Ectodermal cell (in vitro differentiated cells): Measurements from ENCODE around the gene ZNF574.

Experiments
- H3K27ac ChIP-seq: 2 replicates; pipeline ENCODE4 v1.7.0; 2013; ENCODE audit warnings: mild to moderate bottlenecking, low read depth, low read length; ENCODE audit not compliant: insufficient read depth, poor library complexity, severe bottlenecking
- H3K27me3 ChIP-seq: 2 replicates; pipeline ENCODE4 v1.7.0; 2013; ENCODE audit warnings: mild to moderate bottlenecking, low read length; ENCODE audit not compliant: insufficient read depth, control insufficient read depth, poor library complexity, severe bottlenecking
- H3K36me3 ChIP-seq: one replicate; pipeline ENCODE4 v1.7.0; 2013; ENCODE audit warnings: low read length; ENCODE audit not compliant: control insufficient read depth, insufficient read depth
- H3K4me1 ChIP-seq: one replicate; pipeline ENCODE4 v1.7.0; 2013; ENCODE audit warnings: low read length; ENCODE audit not compliant: control insufficient read depth, insufficient read depth
- H3K4me3 ChIP-seq: 2 replicates; pipeline ENCODE4 v1.7.0; 2013; ENCODE audit warnings: low read depth, low read length, control low read depth; ENCODE audit not compliant: insufficient read depth
- H3K9me3 ChIP-seq: 2 replicates; pipeline ENCODE4 v1.7.0; 2013; ENCODE audit warnings: mild to moderate bottlenecking, low read length, moderate library complexity; ENCODE audit not compliant: control insufficient read depth
- WGBS, 2 experiments: methylation state at CpG; one replicate each; pipeline ENCODE4 v1.1.7; 2013; ENCODE audit warnings: missing lambda C conversion rate in 2 of 2; 5-methylcytosine and 5-hydroxymethylcytosine counted together

ZNF574 gene

GRCh38 chr19:42090672-42091071, 14.7 kb downstream of the ZNF574 start:
- Histone ChIP-seq H3K9me3 (no peaks in the 10 kb centered on the region), H3K4me3 (no peak overlapping the region), H3K27me3 (no peaks in the 10 kb centered on the region), H3K36me3 (no peaks in the 10 kb centered on the region), H3K27ac (no peak overlapping the region), H3K4me1 (peaks cover 37% of the 10 kb centered on the region)
- 77 to 82% methylated on average over 9 of the region's 9 CpGs for WGBS, 2 experiments

- no peak overlapping the region for H3K27ac ChIP-seq
- peaks cover 33% of the 10 kb centered on the region for H3K4me1 ChIP-seq
- no peaks in the 10 kb centered on the region for H3K27me3 ChIP-seq
- no peaks in the 10 kb centered on the region for H3K36me3 ChIP-seq
- H3K4me3 ChIP-seq: no peak overlapping the region
- no peaks in the 10 kb centered on the region for H3K9me3 ChIP-seq
- 91 to 94% methylated on average over 13 of the region's 13 CpGs for WGBS, 2 experiments
Observed at GRCh38 chr19:42091300-42091699, 15.3 kb downstream of the ZNF574 start.

- peaks cover 28% of the 10 kb centered on the region for H3K4me1 ChIP-seq
Observed at GRCh38 chr19:42091742-42092141, 15.8 kb downstream of the ZNF574 start.

GRCh38 chr19:42092350-42092749, 16.4 kb downstream of the ZNF574 start:
- Histone ChIP-seq H3K4me1 (peaks cover 25% of the 10 kb centered on the region), H3K9me3 (no peaks in the 10 kb centered on the region), H3K36me3 (no peaks in the 10 kb centered on the region), H3K4me3 (no peak overlapping the region), H3K27me3 (no peaks in the 10 kb centered on the region), H3K27ac (no peak overlapping the region)
- WGBS, 2 experiments: 61% methylated on average over 5 of the region's 5 CpGs

More at GRCh38 chr19:42091742-42092141, 15.8 kb downstream of the ZNF574 start:
- WGBS, 2 experiments: 92 to 93% methylated on average over 10 of the region's 10 CpGs
- H3K27me3 ChIP-seq: no peaks in the 10 kb centered on the region
- no peaks in the 10 kb centered on the region for H3K36me3 ChIP-seq
- no peak overlapping the region for H3K4me3 ChIP-seq
- H3K27ac ChIP-seq: no peak overlapping the region
- H3K9me3 ChIP-seq: no peaks in the 10 kb centered on the region

DNA sequence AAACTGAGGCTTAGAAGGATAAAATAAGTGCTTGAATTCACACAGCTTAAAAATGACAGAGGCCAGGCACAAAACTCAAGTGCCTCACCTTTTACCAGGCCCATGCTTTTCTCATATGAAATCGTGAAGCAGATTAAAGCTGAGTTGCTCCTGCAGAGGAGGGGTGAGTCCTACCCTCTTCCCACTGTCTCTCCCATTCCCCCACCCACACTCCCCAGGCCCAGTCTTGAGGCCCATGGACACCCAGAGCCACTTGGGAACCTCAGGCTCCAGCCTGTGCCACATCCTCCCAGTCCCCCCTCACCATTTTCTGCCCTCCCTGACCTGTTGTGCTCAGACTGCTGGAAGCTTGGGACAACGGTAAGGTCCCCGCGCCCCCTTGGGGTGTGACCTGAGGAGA, 17.5 kb downstream of the ZNF574 start:
- H3K4me1 ChIP-seq: peaks cover 15% of the 10 kb centered on the region
- no peak overlapping the region for H3K4me3 ChIP-seq
- no peaks in the 10 kb centered on the region for H3K36me3 ChIP-seq
- no peaks in the 10 kb centered on the region for H3K27me3 ChIP-seq
- 75 to 76% methylated on average over 4 of the region's 4 CpGs for WGBS, 2 experiments
- no peaks in the 10 kb centered on the region for H3K9me3 ChIP-seq
- H3K27ac ChIP-seq: no peak overlapping the region

- no peak overlapping the region for H3K27ac ChIP-seq
- H3K27me3 ChIP-seq: no peaks in the 10 kb centered on the region
- WGBS, 2 experiments: 64 to 75% methylated on average over 4 of the region's 4 CpGs
- no peak overlapping the region for H3K4me3 ChIP-seq
- H3K9me3 ChIP-seq: no peaks in the 10 kb centered on the region
- peaks cover 12% of the 10 kb centered on the region for H3K4me1 ChIP-seq
- H3K36me3 ChIP-seq: no peaks in the 10 kb centered on the region
Observed at GRCh38 chr19:42093926-42094325, 18.0 kb downstream of the ZNF574 start.

GRCh38 chr19:42095142-42095813, 19.3 kb downstream of the ZNF574 start:
- WGBS, 2 experiments: 93 to 94% methylated on average over 36 of the region's 36 CpGs
- H3K4me1 ChIP-seq: peaks cover 11% of the 10 kb centered on the region
- H3K27me3 ChIP-seq: no peaks in the 10 kb centered on the region
- H3K27ac ChIP-seq: no peak overlapping the region
- H3K36me3 ChIP-seq: no peaks in the 10 kb centered on the region
- no peak overlapping the region for H3K4me3 ChIP-seq
- H3K9me3 ChIP-seq: no peaks in the 10 kb centered on the region

DNA sequence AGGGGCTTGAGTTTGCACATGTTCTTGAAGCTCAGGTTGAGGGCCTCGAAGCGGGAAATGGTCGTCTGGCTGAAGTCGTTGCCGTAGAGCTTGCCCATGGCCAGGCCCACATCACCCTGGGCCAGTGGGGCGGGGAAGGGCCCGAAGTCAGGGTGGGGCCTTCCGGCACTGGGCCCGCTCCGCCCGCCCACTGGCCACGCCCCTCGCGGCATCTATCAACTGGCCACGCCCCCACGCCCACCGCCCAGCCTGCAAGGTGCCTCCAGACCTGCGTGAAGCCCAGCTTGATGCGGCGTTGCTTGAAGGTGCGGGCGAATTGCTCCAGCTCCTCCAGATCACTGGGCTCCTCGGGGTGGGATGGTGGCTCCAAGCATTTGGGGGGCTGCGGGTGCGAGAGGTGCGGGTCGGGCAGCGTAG, 19.9 kb downstream of the ZNF574 start:
- Histone ChIP-seq H3K27me3 (no peaks in the 10 kb centered on the region), H3K36me3 (no peaks in the 10 kb centered on the region), H3K4me3 (no peak overlapping the region), H3K4me1 (peaks cover 11% of the 10 kb centered on the region), H3K9me3 (no peaks in the 10 kb centered on the region), H3K27ac (no peak overlapping the region)
- 57 to 64% methylated on average over 28 of the region's 28 CpGs for WGBS, 2 experiments

GRCh38 chr19:42096255-42096837, 20.4 kb downstream of the ZNF574 start:
- 75 to 86% methylated on average over 15 of the region's 15 CpGs for WGBS, 2 experiments
- peaks cover 6% of the 10 kb centered on the region for H3K4me1 ChIP-seq
- H3K27me3 ChIP-seq: no peaks in the 10 kb centered on the region
- H3K9me3 ChIP-seq: no peaks in the 10 kb centered on the region
- no peaks in the 10 kb centered on the region for H3K36me3 ChIP-seq
- no peak overlapping the region for H3K27ac ChIP-seq
- H3K4me3 ChIP-seq: no peak overlapping the region

GRCh38 chr19:42097461-42097860, 21.5 kb downstream of the ZNF574 start:
- WGBS, 2 experiments: 91 to 94% methylated on average over 5 of the region's 5 CpGs
- H3K9me3 ChIP-seq: no peaks in the 10 kb centered on the region

More at GRCh38 chr19:42097461-42097860, 21.5 kb downstream of the ZNF574 start:
- Histone ChIP-seq H3K27ac (no peak overlapping the region), H3K27me3 (no peaks in the 10 kb centered on the region), H3K4me3 (no peak overlapping the region), H3K4me1 (peaks cover 6% of the 10 kb centered on the region), H3K36me3 (no peaks in the 10 kb centered on the region)
